GM19043 (cell line): ENCODE measurements around the gene MAML3.

Experiments used
- ATAC-seq: cut with Tn5 transposase; IDR thresholded peaks from one replicate; pipeline ENCODE4 v1.9.1; 2021; ENCODE audit warnings: low read depth; ENCODE audit not compliant: unreplicated experiment

MAML3 gene

GRCh38 chr4:140049024-140049848 is 104.7 kb downstream of the MAML3 start:
- peak; percentile 50 for ATAC-seq

GRCh38 chr4:140048419-140048995 is 105.5 kb downstream of the MAML3 start:
- no peak for ATAC-seq

DNA sequence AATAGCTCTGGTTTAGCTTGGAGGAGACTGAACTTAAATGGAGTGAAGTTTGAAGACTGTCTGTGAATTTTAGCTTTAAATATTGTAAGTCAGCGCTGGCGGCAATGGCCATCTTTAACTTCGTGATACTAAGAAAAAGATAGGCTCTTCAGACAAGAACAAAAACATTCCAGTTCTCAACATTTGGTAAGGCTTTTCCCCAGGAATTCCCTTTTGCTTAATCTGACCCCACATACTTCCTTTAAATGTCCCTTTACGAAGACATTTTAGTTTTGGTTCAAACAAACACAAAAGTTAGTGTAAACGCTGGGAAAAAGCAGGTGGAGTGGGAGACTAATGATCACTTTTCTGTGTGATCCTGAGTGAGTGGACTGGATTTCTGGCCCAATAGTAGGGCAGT is 106.2 kb downstream of the MAML3 start:
- no peak for ATAC-seq

GRCh38 chr4:140047017-140047640 is 106.9 kb downstream of the MAML3 start:
- no peak for ATAC-seq

- ATAC-seq, result no peak
Measured at GRCh38 chr4:140046543-140046942, 107.4 kb downstream of the MAML3 start.

GRCh38 chr4:140046016-140046415 is 108.0 kb downstream of the MAML3 start:
- ATAC-seq, result no peak

GRCh38 chr4:140044337-140044902 is 109.6 kb downstream of the MAML3 start:
- no peak for ATAC-seq

- ATAC-seq, result no peak
Measured at GRCh38 chr4:140042634-140043033, 111.3 kb downstream of the MAML3 start.

DNA sequence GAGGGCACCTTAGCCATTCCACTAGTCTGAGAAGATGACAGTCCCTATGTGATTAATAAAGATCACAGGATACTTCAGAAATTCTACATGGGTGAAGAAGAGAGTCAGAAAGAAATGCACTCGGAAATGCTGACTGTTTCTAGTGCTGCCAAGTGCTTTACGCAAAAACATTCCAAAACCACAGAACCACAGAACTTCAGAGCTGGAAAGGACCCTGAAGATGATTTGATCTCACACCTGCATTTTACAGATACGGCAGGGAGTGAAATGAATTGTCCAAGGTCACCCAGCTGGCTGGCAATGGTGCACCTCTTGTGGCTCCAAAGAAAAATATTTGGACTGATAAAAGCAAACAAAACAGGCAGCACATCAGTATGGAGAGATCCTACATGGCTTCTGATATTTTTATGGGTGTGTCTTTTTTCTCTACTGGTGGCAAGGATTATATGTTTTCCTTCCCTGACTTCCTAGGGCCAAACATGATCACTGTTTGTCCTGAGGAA is 115.9 kb downstream of the MAML3 start:
- no peak for ATAC-seq

DNA sequence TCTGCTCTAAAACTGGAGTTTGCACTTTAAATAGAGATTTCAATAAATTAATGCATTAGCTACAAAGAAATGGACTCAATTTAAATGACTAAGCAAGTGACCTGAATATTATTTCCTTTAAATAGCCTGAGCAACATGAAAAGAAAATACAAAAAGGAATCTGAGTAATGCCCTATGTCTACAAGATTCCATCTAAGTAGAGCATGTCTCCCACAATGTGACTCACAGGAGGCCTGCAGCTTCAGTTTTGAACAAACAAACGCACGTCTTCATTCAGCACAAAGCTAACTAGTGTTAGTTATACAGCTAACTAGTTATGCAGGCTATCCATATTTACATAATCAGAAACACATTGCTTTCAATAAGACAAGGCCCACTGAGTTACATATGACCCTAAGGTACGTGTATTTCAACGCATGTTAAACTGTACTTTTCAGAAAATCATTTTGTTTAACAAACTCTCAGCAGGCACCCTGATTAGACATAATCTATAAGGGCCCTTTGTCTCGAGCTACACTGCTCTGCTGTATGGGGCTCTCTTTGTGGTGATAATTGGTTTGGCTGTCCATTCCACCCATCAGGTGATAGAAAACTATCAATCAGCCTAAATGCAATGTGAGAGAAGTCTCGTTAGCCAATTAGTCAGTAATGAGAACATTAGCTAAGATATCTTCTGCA is 116.5 kb downstream of the MAML3 start:
- ATAC-seq, result no peak

DNA sequence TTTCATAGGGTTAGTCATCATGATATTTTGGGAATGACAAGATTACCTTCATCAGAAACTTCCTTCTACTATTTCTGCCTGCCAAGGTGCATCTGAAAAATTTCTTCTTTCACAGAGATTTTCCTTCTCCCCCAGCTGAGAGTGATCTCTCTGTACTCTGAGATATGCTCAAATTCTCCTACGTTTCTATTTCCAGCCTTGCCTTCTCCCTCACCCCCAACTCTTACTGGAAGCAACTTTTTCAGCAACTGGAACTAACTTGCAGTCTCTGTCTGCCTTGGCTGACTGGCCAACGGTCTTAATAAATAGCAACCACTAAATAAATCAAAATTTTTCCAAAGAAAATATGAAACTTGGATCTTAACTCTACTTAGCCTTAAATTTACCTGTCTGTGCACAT is 122.3 kb downstream of the MAML3 start:
- ATAC-seq, result no peak

GRCh38 chr4:140031061-140031460 is 122.9 kb downstream of the MAML3 start:
- ATAC-seq, result no peak

DNA sequence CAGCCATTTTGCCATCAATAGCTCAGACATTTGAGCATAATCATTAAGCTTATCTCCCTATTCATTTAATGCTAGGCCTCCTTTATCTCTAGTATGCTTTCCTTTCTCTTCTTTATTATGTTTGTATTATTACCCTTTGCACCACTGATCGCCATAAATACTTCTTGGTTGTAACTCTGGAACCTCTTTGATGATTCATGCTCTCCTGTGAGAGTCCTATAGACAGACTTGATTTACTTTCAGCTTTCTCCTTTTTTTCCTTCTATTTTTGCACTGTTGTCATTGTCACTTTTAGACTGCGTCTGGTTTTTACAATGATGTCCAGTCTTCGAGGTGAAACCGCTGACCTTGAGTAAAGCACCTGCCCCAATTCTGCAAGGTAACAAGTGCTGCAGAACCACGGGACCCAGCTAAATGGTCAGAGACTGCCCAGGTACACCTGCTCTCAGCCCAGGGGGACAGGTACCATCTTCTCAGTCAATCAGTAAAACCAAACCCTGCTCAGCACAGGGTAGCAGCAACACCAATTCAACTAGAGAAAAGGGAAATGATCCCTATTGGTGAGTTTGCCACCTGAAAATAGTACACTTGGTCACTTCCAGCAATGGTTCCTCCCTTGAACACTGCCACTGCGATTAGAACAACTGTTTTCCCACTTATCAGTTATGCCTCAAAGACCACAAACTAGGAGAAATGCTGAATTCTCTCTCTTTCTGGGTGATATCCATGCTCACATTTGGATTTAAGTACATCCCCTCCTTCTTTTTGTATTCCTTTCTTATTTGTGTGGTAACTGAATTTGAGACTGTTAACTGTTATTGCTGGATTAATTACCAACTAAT is 125.1 kb downstream of the MAML3 start:
- no peak for ATAC-seq

- ATAC-seq, result no peak
Measured at GRCh38 chr4:140028101-140028500, 125.9 kb downstream of the MAML3 start.

DNA sequence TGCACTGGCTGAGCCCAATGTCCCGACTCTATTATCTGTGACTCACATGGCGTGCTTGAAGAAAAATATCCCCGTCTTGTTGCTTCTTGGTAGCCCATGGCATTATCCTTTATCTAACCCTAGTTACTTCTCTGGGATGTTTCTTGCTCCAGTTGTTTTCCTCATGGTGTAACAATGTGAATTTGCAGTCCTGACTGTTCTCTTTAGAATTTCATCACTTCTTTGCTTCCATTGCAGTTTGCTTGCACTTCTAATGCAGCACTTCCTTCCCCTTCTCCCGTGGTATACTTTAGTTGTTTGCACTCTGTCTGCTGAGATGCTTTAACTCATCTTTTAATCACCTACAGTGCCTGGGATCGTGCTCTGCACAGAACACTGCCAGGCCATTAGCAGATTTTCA is 126.9 kb downstream of the MAML3 start:
- no peak for ATAC-seq

DNA sequence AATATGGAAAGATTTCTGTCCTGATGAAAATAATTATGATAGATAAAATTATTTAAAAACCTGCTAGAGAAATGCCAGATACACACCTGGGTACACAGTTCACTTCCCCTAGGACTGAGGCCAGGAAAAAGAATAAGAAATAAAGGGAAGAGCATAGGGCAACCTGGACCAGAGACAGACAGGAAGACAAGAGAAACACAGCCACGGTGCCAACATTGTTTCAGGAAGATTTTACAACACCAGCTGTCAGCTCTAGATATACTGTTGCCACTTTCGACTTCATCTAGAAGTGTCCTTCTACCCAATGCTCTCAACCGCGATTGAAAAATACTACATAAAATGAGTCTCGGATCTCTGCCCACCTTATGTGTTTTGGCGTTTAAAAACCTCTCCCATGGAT is 128.5 kb downstream of the MAML3 start:
- ATAC-seq, result no peak

DNA sequence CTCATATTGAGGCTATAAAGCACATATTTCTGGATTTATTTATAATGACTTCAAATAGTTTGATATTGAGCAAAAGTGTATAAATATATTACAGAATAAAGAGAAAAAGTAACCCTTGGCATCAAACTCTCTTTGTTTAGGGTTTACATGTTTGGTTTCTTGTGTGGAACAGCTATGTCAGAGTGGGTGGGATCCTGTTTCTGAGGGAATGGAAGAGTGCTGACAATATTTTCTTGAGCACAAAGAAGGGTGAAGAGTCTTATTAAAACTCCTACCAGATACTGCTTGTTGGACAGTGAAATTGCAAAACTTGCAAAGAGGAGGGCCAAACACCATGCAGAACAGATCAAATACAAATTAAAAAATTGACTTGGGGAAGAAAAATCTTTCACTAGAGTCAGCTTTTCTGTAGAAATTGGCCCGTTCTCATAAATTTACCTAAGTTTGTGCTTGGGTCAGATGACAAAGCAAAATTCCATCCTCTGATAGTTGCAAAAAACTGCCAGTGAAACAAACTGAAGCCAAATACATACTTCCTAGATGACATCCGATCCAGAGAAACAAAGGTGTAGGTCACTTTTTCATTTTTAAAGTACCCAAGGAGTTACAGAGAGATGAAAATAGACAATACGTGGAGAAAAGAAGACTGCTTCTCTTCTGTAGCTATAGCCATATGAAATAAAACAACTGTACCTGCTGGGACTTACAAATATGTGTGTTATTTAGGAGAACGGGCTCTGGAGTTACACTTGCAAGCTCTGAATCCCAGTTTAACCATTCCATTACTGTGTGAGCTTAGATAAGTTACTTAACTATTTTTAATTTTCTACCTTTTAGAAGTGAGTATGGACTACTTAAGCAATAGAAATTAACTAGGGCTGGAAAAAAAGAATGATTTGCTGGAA is 133.3 kb downstream of the MAML3 start:
- ATAC-seq, result no peak

DNA sequence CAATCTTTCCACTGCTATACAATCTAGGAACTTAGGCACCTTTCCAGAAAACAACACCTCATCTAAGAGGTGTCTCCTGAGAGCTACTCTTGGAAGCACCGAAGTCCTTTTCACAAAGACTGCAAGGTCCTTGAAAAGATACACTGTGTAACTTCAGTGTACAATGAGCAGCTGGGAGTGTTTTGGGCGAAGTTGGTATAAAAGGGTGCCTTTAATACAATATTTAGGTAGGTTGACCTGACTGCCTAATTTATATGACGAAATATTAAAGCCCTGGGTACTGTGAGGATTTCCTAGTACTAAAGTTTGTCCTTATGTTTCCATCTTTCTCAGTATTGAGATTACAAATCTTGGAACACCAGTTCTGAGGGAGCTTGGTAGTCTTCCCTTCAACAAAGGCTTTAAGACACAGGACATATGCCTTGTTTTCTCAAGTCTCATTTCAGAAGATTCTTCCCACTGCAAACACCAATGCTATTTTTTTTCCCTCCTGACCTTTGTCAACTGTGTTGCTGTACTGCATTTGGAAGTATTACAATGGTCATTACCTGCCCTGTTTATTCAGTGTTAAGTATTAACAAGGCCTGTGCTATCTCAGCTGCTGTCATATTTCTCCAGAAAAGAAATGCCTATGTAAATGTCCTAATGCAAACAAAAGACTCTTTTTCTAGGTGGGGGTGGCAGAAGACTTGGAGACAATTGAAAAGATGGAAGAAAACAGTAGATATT is 134.2 kb downstream of the MAML3 start:
- ATAC-seq, result no peak
